Measurements from ENCODE around the gene TMEM11.
A peak's percentile ranks its signal among the peaks of the same experiment; 100 is the strongest.
"Not testable (repeated sequence)": the region's sequence is repeated elsewhere in the genome, so short reads cannot be mapped to it uniquely, and the experiment has no call there.

Gene TMEM11

GRCh38 chr17:21231533-21231932, 17.6 kb upstream of the TMEM11 start:
- H3K27me3 Mint-ChIP-seq, result no peaks in the 10 kb centered on the region
- DNase-seq (ENCODE audit: low spot score in 2 of 2) (no peak), ATAC-seq (ENCODE audit: low read depth) (no peak)
- peaks cover 12% of the 10 kb centered on the region for H3K9me3 Mint-ChIP-seq
- H3K27ac Mint-ChIP-seq, result no peak overlapping the region
- H3K4me1 Mint-ChIP-seq, result peaks cover 9% of the 10 kb centered on the region
- no peak overlapping the region for H3K4me3 Mint-ChIP-seq
- H3K36me3 Mint-ChIP-seq, result peaks cover 9% of the 10 kb centered on the region

- DNase-seq (ENCODE audit: low spot score in 2 of 2) (no peak), ATAC-seq (ENCODE audit: low read depth) (no peak)
- H3K27ac Mint-ChIP-seq, result no peak overlapping the region
Measured at GRCh38 chr17:21228845-21229244, 14.9 kb upstream of the TMEM11 start.

GRCh38 chr17:21228111-21228510, 14.2 kb upstream of the TMEM11 start:
- peaks cover 8% of the 10 kb centered on the region for H3K36me3 Mint-ChIP-seq
- DNase-seq (ENCODE audit: low spot score in 2 of 2) (no peak), ATAC-seq (ENCODE audit: low read depth) (no peak)
- no peak overlapping the region for H3K4me3 Mint-ChIP-seq
- peaks cover 8% of the 10 kb centered on the region for H3K9me3 Mint-ChIP-seq
- no peaks in the 10 kb centered on the region for H3K4me1 Mint-ChIP-seq
- no peak overlapping the region for H3K27ac Mint-ChIP-seq
- H3K27me3 Mint-ChIP-seq, result no peaks in the 10 kb centered on the region

More at GRCh38 chr17:21228845-21229244, 14.9 kb upstream of the TMEM11 start:
- Mint-ChIP-seq H3K4me1 (no peaks in the 10 kb centered on the region), H3K9me3 (peaks cover 8% of the 10 kb centered on the region), H3K36me3 (peaks cover 8% of the 10 kb centered on the region), H3K27me3 (no peaks in the 10 kb centered on the region), H3K4me3 (no peak overlapping the region)

GRCh38 chr17:21227277-21227676, 13.3 kb upstream of the TMEM11 start:
- not testable (repeated sequence) for H3K4me1 Mint-ChIP-seq; H3K27me3 Mint-ChIP-seq; ATAC-seq (ENCODE audit: low read depth); DNase-seq (ENCODE audit: low spot score in 2 of 2); H3K4me3 Mint-ChIP-seq; H3K36me3 Mint-ChIP-seq; H3K9me3 Mint-ChIP-seq; H3K27ac Mint-ChIP-seq

GRCh38 chr17:21223086-21223485, 9.1 kb upstream of the TMEM11 start:
- Mint-ChIP-seq H3K36me3 (peaks cover 5% of the 10 kb centered on the region), H3K27me3 (no peaks in the 10 kb centered on the region), H3K4me1 (peaks cover 2% of the 10 kb centered on the region), H3K4me3 (no peak overlapping the region), H3K9me3 (no peaks in the 10 kb centered on the region), H3K27ac (no peak overlapping the region)
- DNase-seq (ENCODE audit: low spot score in 2 of 2) (no peak), ATAC-seq (ENCODE audit: low read depth) (no peak)

- H3K36me3 Mint-ChIP-seq, result peaks cover 7% of the 10 kb centered on the region
- DNase-seq (ENCODE audit: low spot score in 2 of 2), result no peak
- no peak overlapping the region for H3K4me3 Mint-ChIP-seq
- no peaks in the 10 kb centered on the region for H3K27me3 Mint-ChIP-seq
- no peak overlapping the region for H3K27ac Mint-ChIP-seq
- peaks cover 10% of the 10 kb centered on the region for H3K4me1 Mint-ChIP-seq
- H3K9me3 Mint-ChIP-seq, result no peaks in the 10 kb centered on the region
- ATAC-seq (ENCODE audit: low read depth), result no peak
Measured at GRCh38 chr17:21218831-21219380, 4.9 kb upstream of the TMEM11 start.

GRCh38 chr17:21218101-21218500, 4.1 kb upstream of the TMEM11 start:
- H3K4me3 Mint-ChIP-seq, result no peak overlapping the region
- ATAC-seq (ENCODE audit: low read depth) (no peak), DNase-seq (ENCODE audit: low spot score in 2 of 2) (no peak)
- H3K4me1 Mint-ChIP-seq, result peaks cover 11% of the 10 kb centered on the region
- peaks cover 7% of the 10 kb centered on the region for H3K36me3 Mint-ChIP-seq
- H3K9me3 Mint-ChIP-seq, result no peaks in the 10 kb centered on the region
- no peaks in the 10 kb centered on the region for H3K27me3 Mint-ChIP-seq
- H3K27ac Mint-ChIP-seq, result no peak overlapping the region

GRCh38 chr17:21217346-21217745, 3.4 kb upstream of the TMEM11 start:
- no peak overlapping the region for H3K4me3 Mint-ChIP-seq
- DNase-seq (ENCODE audit: low spot score in 2 of 2), result no peak
- H3K36me3 Mint-ChIP-seq, result peaks cover 7% of the 10 kb centered on the region
- no peaks in the 10 kb centered on the region for H3K9me3 Mint-ChIP-seq
- H3K27me3 Mint-ChIP-seq, result no peaks in the 10 kb centered on the region
- H3K4me1 Mint-ChIP-seq, result peaks cover 15% of the 10 kb centered on the region
- no peak for ATAC-seq (ENCODE audit: low read depth)
- H3K27ac Mint-ChIP-seq, result no peak overlapping the region

GRCh38 chr17:21215935-21216334, 2.0 kb upstream of the TMEM11 start:
- ATAC-seq (ENCODE audit: low read depth), result no peak

GRCh38 chr17:21214777-21215541, 998 bp upstream of the TMEM11 start:
- H3K36me3 Mint-ChIP-seq, result peaks cover 5% of the 10 kb centered on the region
- peak overlapping the region; percentile 95 for H3K4me3 Mint-ChIP-seq
- peak overlapping the region; percentile 52 for H3K27ac Mint-ChIP-seq
- H3K27me3 Mint-ChIP-seq, result no peaks in the 10 kb centered on the region
- peaks cover 20% of the 10 kb centered on the region for H3K4me1 Mint-ChIP-seq
- peak in 1 of 2 donors; percentile 5 for DNase-seq (ENCODE audit: low spot score in 2 of 2)
- peak; percentile 3 for ATAC-seq (ENCODE audit: low read depth)
- H3K9me3 Mint-ChIP-seq, result no peaks in the 10 kb centered on the region

More at GRCh38 chr17:21215935-21216334, 2.0 kb upstream of the TMEM11 start:
- DNase-seq (ENCODE audit: low spot score in 2 of 2), result no peak
- Mint-ChIP-seq H3K27me3 (no peaks in the 10 kb centered on the region), H3K4me3 (peak overlapping the region; percentile 95), H3K4me1 (peaks cover 20% of the 10 kb centered on the region), H3K27ac (peak overlapping the region; percentile 52), H3K36me3 (peaks cover 1% of the 10 kb centered on the region), H3K9me3 (no peaks in the 10 kb centered on the region)

GRCh38 chr17:21213638-21214014, 335 bp downstream of the TMEM11 start:
- peaks cover 20% of the 10 kb centered on the region for H3K4me1 Mint-ChIP-seq

GRCh38 chr17:21212826-21213637, 929 bp downstream of the TMEM11 start:
- Mint-ChIP-seq H3K36me3 (peaks cover 5% of the 10 kb centered on the region), H3K4me1 (peaks cover 20% of the 10 kb centered on the region), H3K4me3 (peak overlapping the region; percentile 95), H3K27ac (peak overlapping the region; percentile 95), H3K9me3 (no peaks in the 10 kb centered on the region), H3K27me3 (no peaks in the 10 kb centered on the region)
- no peak for ATAC-seq (ENCODE audit: low read depth)
- DNase-seq (ENCODE audit: low spot score in 2 of 2), result no peak

More at GRCh38 chr17:21213638-21214014, 335 bp downstream of the TMEM11 start:
- H3K9me3 Mint-ChIP-seq, result no peaks in the 10 kb centered on the region
- peak overlapping the region; percentile 95 for H3K27ac Mint-ChIP-seq
- DNase-seq (ENCODE audit: low spot score in 2 of 2), result no peak
- no peaks in the 10 kb centered on the region for H3K27me3 Mint-ChIP-seq
- H3K4me3 Mint-ChIP-seq, result peak overlapping the region; percentile 95
- ATAC-seq (ENCODE audit: low read depth), result no peak
- peaks cover 5% of the 10 kb centered on the region for H3K36me3 Mint-ChIP-seq

GRCh38 chr17:21211825-21212479, 2.0 kb downstream of the TMEM11 start:
- no peak for ATAC-seq (ENCODE audit: low read depth)
- H3K36me3 Mint-ChIP-seq, result peaks cover 5% of the 10 kb centered on the region

More at GRCh38 chr17:21211825-21212479, 2.0 kb downstream of the TMEM11 start:
- no peak for DNase-seq (ENCODE audit: low spot score in 2 of 2)
- H3K27me3 Mint-ChIP-seq, result no peaks in the 10 kb centered on the region
- H3K9me3 Mint-ChIP-seq, result no peaks in the 10 kb centered on the region
- H3K27ac Mint-ChIP-seq, result peak overlapping the region; percentile 31
- H3K4me1 Mint-ChIP-seq, result peaks cover 20% of the 10 kb centered on the region
- H3K4me3 Mint-ChIP-seq, result peak overlapping the region; percentile 39

Measured in memory B cell (primary cell).